HEK293 (cell line): Measurements from ENCODE around the gene S100A10.

ENCODE experiments used
- KLF16 ChIP-seq: fragments of 450-650 bp; formaldehyde crosslinking; IDR thresholded peaks from 2 replicates; pipeline ENCODE4 v1.5.1; 2017; ENCODE audit warnings: missing biosample characterization, missing genetic modification characterization
- ZBTB48 ChIP-seq: fragments of 450-650 bp; formaldehyde crosslinking; IDR thresholded peaks from 2 replicates; pipeline ENCODE4 v1.5.1; 2016; ENCODE audit warnings: missing biosample characterization, missing genetic modification characterization
- ZBTB8A ChIP-seq: fragments of 450-650 bp; formaldehyde crosslinking; IDR thresholded peaks from 2 replicates; pipeline ENCODE4 v1.5.1; 2016; ENCODE audit warnings: missing biosample characterization, missing genetic modification characterization
- ZFP37 ChIP-seq: fragments of 450-650 bp; formaldehyde crosslinking; IDR thresholded peaks from 2 replicates; pipeline ENCODE4 v1.5.1; 2016; ENCODE audit warnings: missing biosample characterization, missing genetic modification characterization
- ZNF10 ChIP-seq: fragments of 450-650 bp; formaldehyde crosslinking; IDR thresholded peaks from 2 replicates; pipeline ENCODE4 v1.5.1; 2017; ENCODE audit warnings: missing biosample characterization, missing genetic modification characterization
- ZNF24 ChIP-seq: fragments of 450-650 bp; formaldehyde crosslinking; IDR thresholded peaks from 2 replicates; pipeline ENCODE4 v1.5.1; 2016; ENCODE audit warnings: missing biosample characterization, missing genetic modification characterization
- ZNF341 ChIP-seq: fragments of 450-650 bp; formaldehyde crosslinking; IDR thresholded peaks from 2 replicates; pipeline ENCODE4; 2016; ENCODE audit warnings: low read depth, missing biosample characterization, missing genetic modification characterization
- ZNF362 ChIP-seq: fragments of 450-650 bp; formaldehyde crosslinking; IDR thresholded peaks from 2 replicates; pipeline ENCODE4 v1.5.1; 2016; ENCODE audit warnings: missing biosample characterization, missing genetic modification characterization
- ZNF37A ChIP-seq: fragments of 450-650 bp; IDR thresholded peaks from 2 replicates; pipeline ENCODE4 v1.5.1; 2018; ENCODE audit warnings: missing biosample characterization, missing genetic modification characterization
- ZNF391 ChIP-seq: fragments of 450-650 bp; formaldehyde crosslinking; IDR thresholded peaks from 2 replicates; pipeline ENCODE4 v1.5.1; 2016; ENCODE audit warnings: low read depth, missing biosample characterization, missing genetic modification characterization, borderline replicate concordance
- ZNF423 ChIP-seq: fragments of 450-650 bp; formaldehyde crosslinking; IDR thresholded peaks from 2 replicates; pipeline ENCODE4 v1.5.1; 2016; ENCODE audit warnings: missing biosample characterization, missing genetic modification characterization
- ZNF518A ChIP-seq: fragments of 450-650 bp; formaldehyde crosslinking; conservative IDR thresholded peaks from 2 replicates; pipeline ENCODE4 v1.5.1; 2016; ENCODE audit warnings: low read depth, missing biosample characterization, missing genetic modification characterization
- ZNF561 ChIP-seq: fragments of 450-650 bp; IDR thresholded peaks from 2 replicates; pipeline ENCODE4 v1.5.1; 2018; ENCODE audit warnings: missing biosample characterization, missing genetic modification characterization, borderline replicate concordance
- ZNF747 ChIP-seq: fragments of 450-650 bp; formaldehyde crosslinking; IDR thresholded peaks from 2 replicates; pipeline ENCODE4 v1.5.1; 2016; ENCODE audit warnings: missing biosample characterization, missing genetic modification characterization
- ZNF777 ChIP-seq: fragments of 450-650 bp; formaldehyde crosslinking; IDR thresholded peaks from 2 replicates; pipeline ENCODE4 v1.5.1; 2017; ENCODE audit warnings: missing biosample characterization, missing genetic modification characterization, borderline replicate concordance
- ZSCAN5A ChIP-seq: fragments of 450-650 bp; formaldehyde crosslinking; IDR thresholded peaks from 2 replicates; pipeline ENCODE4 v1.5.1; 2016; ENCODE audit warnings: missing biosample characterization, missing genetic modification characterization
- ZXDB ChIP-seq: fragments of 450-650 bp; formaldehyde crosslinking; IDR thresholded peaks from 2 replicates; pipeline ENCODE4 v1.5.1; 2016; ENCODE audit warnings: missing biosample characterization, missing genetic modification characterization
- TF ChIP-seq, protein P1 (sequence below): fragments of 450-650 bp; formaldehyde crosslinking; IDR thresholded peaks from 2 replicates; pipeline ENCODE4 v1.5.1; 2016; ENCODE audit warnings: missing biosample characterization, missing genetic modification characterization
- TF ChIP-seq, protein P2 (sequence below): fragments of 450-650 bp; formaldehyde crosslinking; IDR thresholded peaks from 2 replicates; pipeline ENCODE4 v1.5.1; 2016; ENCODE audit warnings: missing biosample characterization, missing genetic modification characterization, borderline replicate concordance
- TF ChIP-seq, protein P3 (sequence below): fragments of 450-650 bp; formaldehyde crosslinking; IDR thresholded peaks from 2 replicates; pipeline ENCODE4 v1.5.1; 2016; ENCODE audit warnings: missing biosample characterization, missing genetic modification characterization
- TF ChIP-seq, protein P4 (sequence below): fragments of 450-650 bp; formaldehyde crosslinking; IDR thresholded peaks from 2 replicates; pipeline ENCODE4 v1.5.1; 2017; ENCODE audit warnings: missing biosample characterization, missing genetic modification characterization

S100A10 gene

DNA sequence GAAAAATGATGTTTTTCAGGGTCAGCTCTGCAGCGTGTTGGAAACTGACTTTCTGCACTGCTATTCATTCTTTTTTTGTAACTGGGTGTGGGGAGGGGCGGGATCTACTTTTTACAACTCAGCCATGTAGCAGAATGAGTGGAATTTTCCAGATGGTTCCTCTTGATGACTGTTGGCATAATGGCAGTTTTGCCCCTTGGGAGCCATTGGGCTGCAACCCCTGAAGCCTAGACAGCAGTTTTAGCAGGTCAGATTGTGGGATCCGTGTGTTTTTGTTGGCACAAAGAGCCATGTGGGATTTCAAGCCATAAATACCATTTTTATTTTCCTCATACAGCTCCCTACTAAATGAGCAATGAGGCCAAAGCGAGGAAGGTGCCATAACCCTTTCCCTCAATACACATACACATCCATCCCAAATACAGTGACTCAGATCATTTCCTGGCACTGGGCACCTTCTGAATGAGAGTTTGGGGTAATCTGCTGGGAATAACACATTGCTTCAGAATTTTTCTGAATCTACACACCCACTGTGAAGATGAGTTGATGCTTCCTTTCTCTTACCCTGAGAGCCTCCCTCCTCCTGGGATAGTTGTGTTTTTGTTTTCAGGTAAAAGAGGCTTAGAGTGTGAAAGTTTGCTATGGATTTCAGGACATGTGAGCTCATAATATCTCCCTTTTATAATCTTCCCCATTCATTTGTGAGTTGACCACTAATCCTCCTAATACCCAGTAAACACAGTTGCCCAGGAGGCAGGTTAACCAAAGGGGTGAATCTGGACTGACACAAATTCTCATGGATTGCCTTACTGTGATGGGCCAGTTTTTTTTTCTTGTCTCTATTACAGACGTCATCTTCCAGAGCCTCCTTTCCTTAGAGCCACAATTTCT is 13.1 kb downstream of the S100A10 start (continued):
- TF ChIP-seq ZSCAN5A (tag by site-specific recombination), result no peak
- TF ChIP-seq, protein P1, sequence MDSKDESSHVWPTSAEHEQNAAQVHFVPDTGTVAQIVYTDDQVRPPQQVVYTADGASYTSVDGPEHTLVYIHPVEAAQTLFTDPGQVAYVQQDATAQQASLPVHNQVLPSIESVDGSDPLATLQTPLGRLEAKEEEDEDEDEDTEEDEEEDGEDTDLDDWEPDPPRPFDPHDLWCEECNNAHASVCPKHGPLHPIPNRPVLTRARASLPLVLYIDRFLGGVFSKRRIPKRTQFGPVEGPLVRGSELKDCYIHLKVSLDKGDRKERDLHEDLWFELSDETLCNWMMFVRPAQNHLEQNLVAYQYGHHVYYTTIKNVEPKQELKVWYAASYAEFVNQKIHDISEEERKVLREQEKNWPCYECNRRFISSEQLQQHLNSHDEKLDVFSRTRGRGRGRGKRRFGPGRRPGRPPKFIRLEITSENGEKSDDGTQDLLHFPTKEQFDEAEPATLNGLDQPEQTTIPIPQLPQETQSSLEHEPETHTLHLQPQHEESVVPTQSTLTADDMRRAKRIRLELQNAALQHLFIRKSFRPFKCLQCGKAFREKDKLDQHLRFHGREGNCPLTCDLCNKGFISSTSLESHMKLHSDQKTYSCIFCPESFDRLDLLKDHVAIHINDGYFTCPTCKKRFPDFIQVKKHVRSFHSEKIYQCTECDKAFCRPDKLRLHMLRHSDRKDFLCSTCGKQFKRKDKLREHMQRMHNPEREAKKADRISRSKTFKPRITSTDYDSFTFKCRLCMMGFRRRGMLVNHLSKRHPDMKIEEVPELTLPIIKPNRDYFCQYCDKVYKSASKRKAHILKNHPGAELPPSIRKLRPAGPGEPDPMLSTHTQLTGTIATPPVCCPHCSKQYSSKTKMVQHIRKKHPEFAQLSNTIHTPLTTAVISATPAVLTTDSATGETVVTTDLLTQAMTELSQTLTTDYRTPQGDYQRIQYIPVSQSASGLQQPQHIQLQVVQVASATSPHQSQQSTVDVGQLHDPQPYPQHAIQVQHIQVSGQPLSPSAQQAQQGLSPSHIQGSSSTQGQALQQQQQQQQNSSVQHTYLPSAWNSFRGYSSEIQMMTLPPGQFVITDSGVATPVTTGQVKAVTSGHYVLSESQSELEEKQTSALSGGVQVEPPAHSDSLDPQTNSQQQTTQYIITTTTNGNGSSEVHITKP (tag by site-specific recombination), result peak; percentile 71
- TF ChIP-seq, protein P2, sequence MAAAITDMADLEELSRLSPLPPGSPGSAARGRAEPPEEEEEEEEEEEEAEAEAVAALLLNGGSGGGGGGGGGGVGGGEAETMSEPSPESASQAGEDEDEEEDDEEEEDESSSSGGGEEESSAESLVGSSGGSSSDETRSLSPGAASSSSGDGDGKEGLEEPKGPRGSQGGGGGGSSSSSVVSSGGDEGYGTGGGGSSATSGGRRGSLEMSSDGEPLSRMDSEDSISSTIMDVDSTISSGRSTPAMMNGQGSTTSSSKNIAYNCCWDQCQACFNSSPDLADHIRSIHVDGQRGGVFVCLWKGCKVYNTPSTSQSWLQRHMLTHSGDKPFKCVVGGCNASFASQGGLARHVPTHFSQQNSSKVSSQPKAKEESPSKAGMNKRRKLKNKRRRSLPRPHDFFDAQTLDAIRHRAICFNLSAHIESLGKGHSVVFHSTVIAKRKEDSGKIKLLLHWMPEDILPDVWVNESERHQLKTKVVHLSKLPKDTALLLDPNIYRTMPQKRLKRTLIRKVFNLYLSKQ (tag by site-specific recombination), result no peak
- TF ChIP-seq, protein P3, sequence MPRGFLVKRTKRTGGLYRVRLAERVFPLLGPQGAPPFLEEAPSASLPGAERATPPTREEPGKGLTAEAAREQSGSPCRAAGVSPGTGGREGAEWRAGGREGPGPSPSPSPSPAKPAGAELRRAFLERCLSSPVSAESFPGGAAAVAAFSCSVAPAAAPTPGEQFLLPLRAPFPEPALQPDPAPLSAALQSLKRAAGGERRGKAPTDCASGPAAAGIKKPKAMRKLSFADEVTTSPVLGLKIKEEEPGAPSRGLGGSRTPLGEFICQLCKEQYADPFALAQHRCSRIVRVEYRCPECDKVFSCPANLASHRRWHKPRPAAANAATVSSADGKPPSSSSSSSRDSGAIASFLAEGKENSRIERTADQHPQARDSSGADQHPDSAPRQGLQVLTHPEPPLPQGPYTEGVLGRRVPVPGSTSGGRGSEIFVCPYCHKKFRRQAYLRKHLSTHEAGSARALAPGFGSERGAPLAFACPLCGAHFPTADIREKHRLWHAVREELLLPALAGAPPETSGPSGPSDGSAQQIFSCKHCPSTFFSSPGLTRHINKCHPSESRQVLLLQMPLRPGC (tag by site-specific recombination), result peak; percentile 65; the same call in 1 of the 2 replicates
- TF ChIP-seq ZXDB, result peak; percentile 88
- peak; percentile 34; the same call in 1 of the 2 replicates for TF ChIP-seq ZNF10 (tag by site-specific recombination)
- TF ChIP-seq ZNF561 (tag by site-specific recombination), result peak; percentile 72; the same call in 1 of the 2 replicates
- TF ChIP-seq ZNF37A (tag by site-specific recombination), result no peak
- TF ChIP-seq ZNF362 (tag by site-specific recombination), result peak; percentile 21; the same call in 1 of the 2 replicates
- peak; percentile 53; the same call in 1 of the 2 replicates for TF ChIP-seq ZBTB48 (tag by site-specific recombination)
- no peak for TF ChIP-seq ZNF518A (tag by site-specific recombination)
- no peak for TF ChIP-seq ZNF747 (tag by site-specific recombination)
- TF ChIP-seq ZNF24 (tag by site-specific recombination), result peak; percentile 60; the same call in 1 of the 2 replicates
- peak; percentile 75 for TF ChIP-seq ZBTB8A (tag by site-specific recombination)
- TF ChIP-seq ZNF777 (tag by site-specific recombination), result no peak
- TF ChIP-seq ZNF341 (tag by site-specific recombination), result peak; percentile 56; the same call in 1 of the 2 replicates
- TF ChIP-seq ZNF391 (tag by site-specific recombination), result no peak
- TF ChIP-seq ZNF423, result peak; percentile 96
- TF ChIP-seq ZFP37 (tag by site-specific recombination), result no peak
- TF ChIP-seq KLF16 (tag by site-specific recombination), result peak; percentile 50; the same call in 1 of the 2 replicates
- TF ChIP-seq, protein P4, sequence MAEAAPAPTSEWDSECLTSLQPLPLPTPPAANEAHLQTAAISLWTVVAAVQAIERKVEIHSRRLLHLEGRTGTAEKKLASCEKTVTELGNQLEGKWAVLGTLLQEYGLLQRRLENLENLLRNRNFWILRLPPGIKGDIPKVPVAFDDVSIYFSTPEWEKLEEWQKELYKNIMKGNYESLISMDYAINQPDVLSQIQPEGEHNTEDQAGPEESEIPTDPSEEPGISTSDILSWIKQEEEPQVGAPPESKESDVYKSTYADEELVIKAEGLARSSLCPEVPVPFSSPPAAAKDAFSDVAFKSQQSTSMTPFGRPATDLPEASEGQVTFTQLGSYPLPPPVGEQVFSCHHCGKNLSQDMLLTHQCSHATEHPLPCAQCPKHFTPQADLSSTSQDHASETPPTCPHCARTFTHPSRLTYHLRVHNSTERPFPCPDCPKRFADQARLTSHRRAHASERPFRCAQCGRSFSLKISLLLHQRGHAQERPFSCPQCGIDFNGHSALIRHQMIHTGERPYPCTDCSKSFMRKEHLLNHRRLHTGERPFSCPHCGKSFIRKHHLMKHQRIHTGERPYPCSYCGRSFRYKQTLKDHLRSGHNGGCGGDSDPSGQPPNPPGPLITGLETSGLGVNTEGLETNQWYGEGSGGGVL (tag by site-specific recombination), result peak; percentile 28; the same call in 1 of the 2 replicates
